Mesothelial cell of epicardium (in vitro differentiated cells): ENCODE results near the gene IL12RB2. TPM values are rescaled to one million over a fixed set of nuclear protein-coding genes. Genes with fewer than 3 reads are reported as not detected.

Source experiments
- DNase-seq, 2 experiments: peaks; one replicate each; pipeline ENCODE4 v3.0.0; 2021; ENCODE audit warnings: low spot score in 2 of 2; ENCODE audit not compliant: unreplicated experiment in 2 of 2
- H3K27ac Mint-ChIP-seq: 2 replicates; pipeline ENCODE4 v1.8.0; 2021; ENCODE audit warnings: mixed read lengths
- H3K27me3 Mint-ChIP-seq: 2 replicates; pipeline ENCODE4 v1.8.0; 2021; ENCODE audit warnings: low read depth, mixed read lengths
- H3K36me3 Mint-ChIP-seq: 2 replicates; pipeline ENCODE4 v1.8.0; 2021; ENCODE audit warnings: mixed read lengths
- H3K4me1 Mint-ChIP-seq: 2 replicates; pipeline ENCODE4 v1.8.0; 2021; ENCODE audit warnings: mixed read lengths
- H3K4me3 Mint-ChIP-seq: 2 replicates; pipeline ENCODE4 v1.8.0; 2021; ENCODE audit warnings: mild to moderate bottlenecking, moderate library complexity, mixed read lengths
- H3K9me3 Mint-ChIP-seq: 2 replicates; pipeline ENCODE4 v1.8.0; 2021; ENCODE audit warnings: mixed read lengths
- CTCF ChIP-seq: fragments of 200-600 bp; sonication (generic); IDR thresholded peaks from one replicate; pipeline ENCODE4 v1.5.0; 2021; ENCODE audit warnings: antibody characterized with exemption; ENCODE audit not compliant: unreplicated experiment
- total RNA-seq: library from RNA; stranded (reverse); gene quantifications from 3 replicates; pipeline ENCODE4 v1.2.1, GENCODE V29; 2021

Gene IL12RB2
- total RNA-seq, 1 donor from 2014 or later = 0.34 TPM

- Mint-ChIP-seq H3K36me3 (no peaks in the 10 kb centered on the region), H3K4me3 (no peak overlapping the region), H3K9me3 (no peaks in the 10 kb centered on the region), H3K27ac (no peak overlapping the region), H3K27me3 (no peaks in the 10 kb centered on the region), H3K4me1 (no peaks in the 10 kb centered on the region)
- no peak for TF ChIP-seq CTCF
- DNase-seq = no peak
These were observed 54.0 kb downstream of the IL12RB2 start for GRCh38 chr1:67361641-67362040.

GRCh38 chr1:67367370-67368045 is 59.8 kb downstream of the IL12RB2 start:
- Mint-ChIP-seq H3K27me3 (no peaks in the 10 kb centered on the region), H3K36me3 (no peaks in the 10 kb centered on the region), H3K4me3 (no peak overlapping the region), H3K4me1 (peaks cover 31% of the 10 kb centered on the region), H3K27ac (peak overlapping the region; percentile 60), H3K9me3 (no peaks in the 10 kb centered on the region)
- peak; percentile 58 to 70 for DNase-seq
- TF ChIP-seq CTCF = no peak

GRCh38 chr1:67368046-67368514 is 60.4 kb downstream of the IL12RB2 start:
- no peaks in the 10 kb centered on the region for H3K27me3 Mint-ChIP-seq

GRCh38 chr1:67371043-67371442 is 63.4 kb downstream of the IL12RB2 start:
- Mint-ChIP-seq H3K4me3 (no peak overlapping the region), H3K9me3 (no peaks in the 10 kb centered on the region), H3K36me3 (no peaks in the 10 kb centered on the region), H3K4me1 (peaks cover 31% of the 10 kb centered on the region), H3K27me3 (no peaks in the 10 kb centered on the region), H3K27ac (no peak overlapping the region)
- no peak for DNase-seq
- no peak for TF ChIP-seq CTCF

More at GRCh38 chr1:67368046-67368514, 60.4 kb downstream of the IL12RB2 start:
- Mint-ChIP-seq H3K36me3 (no peaks in the 10 kb centered on the region), H3K4me1 (peaks cover 31% of the 10 kb centered on the region), H3K27ac (peak overlapping the region; percentile 42), H3K9me3 (no peaks in the 10 kb centered on the region), H3K4me3 (no peak overlapping the region)
- no peak for DNase-seq
- TF ChIP-seq CTCF = no peak

GRCh38 chr1:67371681-67372080 is 64.0 kb downstream of the IL12RB2 start:
- Mint-ChIP-seq H3K4me3 (no peak overlapping the region), H3K9me3 (no peaks in the 10 kb centered on the region), H3K27ac (peak overlapping the region; percentile 27), H3K36me3 (no peaks in the 10 kb centered on the region), H3K27me3 (no peaks in the 10 kb centered on the region), H3K4me1 (peaks cover 37% of the 10 kb centered on the region)
- DNase-seq = no peak
- TF ChIP-seq CTCF = no peak
